H1 (cell line): ENCODE results near the gene AGPAT3. TPM values are rescaled to one million over a fixed set of nuclear protein-coding genes. Genes with fewer than 3 reads are reported as not detected.

Source experiments
- CTCF ChIA-PET: fragments of 300-600 bp; sonication (Branson Sonifier 250); formaldehyde crosslinking; loops from one replicate; lab custom pipeline; 2021; ENCODE audit not compliant: partially characterized antibody; lab: Charles Lee
- POLR2A ChIA-PET: fragments of 300-600 bp; sonication (Branson Sonifier 250); formaldehyde crosslinking; loops from one replicate; lab custom pipeline; 2021; ENCODE audit warnings: inconsistent platforms; ENCODE audit not compliant: partially characterized antibody; lab: Charles Lee
- DNase-seq, 2 experiments: peaks; one replicate each; pipeline versions ENCODE4 v3.0.0 to v3.0.0-alpha.2; 2010 to 2022; ENCODE audit warnings: low spot score in 2 of 2, low read depth in 1 of 2, mixed read lengths in 1 of 2
- FAIRE-seq: peaks from 2 replicates; lab custom pipeline; 2011; peaks lifted over from hg19 to GRCh38; lab: Jason Lieb, UNC
- H2AFZ ChIP-seq: 2 replicates; pipeline ENCODE4 v1.8.1; 2012; ENCODE audit warnings: low read length, inconsistent platforms
- H2AK5ac ChIP-seq: 2 replicates; pipeline ENCODE4 v1.6.1; 2013; ENCODE audit warnings: low read depth, low read length
- H2BK120ac ChIP-seq: replicated peaks from 2 replicates; pipeline ENCODE3; 2013; ENCODE audit warnings: low read depth, low read length, inconsistent platforms
- H2BK12ac ChIP-seq: 2 replicates; pipeline ENCODE4 v1.6.1; 2013; ENCODE audit warnings: low read depth, low read length
- H2BK15ac ChIP-seq: 2 replicates; pipeline ENCODE4 v1.6.1; 2013; ENCODE audit warnings: low read length
- H2BK20ac ChIP-seq: 2 replicates; pipeline ENCODE4 v1.6.1; 2013; ENCODE audit warnings: low read length
- H2BK5ac ChIP-seq: 2 replicates; pipeline ENCODE4 v1.6.1; 2013; ENCODE audit warnings: low read depth, low read length
- H3K14ac ChIP-seq: 2 replicates; pipeline ENCODE4 v1.6.1; 2013; ENCODE audit warnings: inconsistent platforms; ENCODE audit not compliant: insufficient read length
- H3K18ac ChIP-seq: 2 replicates; pipeline ENCODE4 v1.6.1; 2013; ENCODE audit warnings: low read length; ENCODE audit errors: extremely low read depth
- H3K23ac ChIP-seq: 2 replicates; pipeline ENCODE4 v1.6.1; 2013; ENCODE audit warnings: inconsistent platforms; ENCODE audit not compliant: insufficient read length
- H3K23me2 ChIP-seq: 2 replicates; pipeline ENCODE4 v1.6.1; 2013; ENCODE audit warnings: low read depth, low read length
- H3K27ac ChIP-seq: 2 replicates; pipeline ENCODE4 v1.6.1; 2011; ENCODE audit warnings: low read depth, low read length, inconsistent platforms
- H3K27me3 ChIP-seq, 4 experiments: replicated peaks in 1 of 4; 1 replicate in 1 of 4; 2 replicates in 3 of 4; pipeline versions ENCODE4 v1.6.1 to v1.8.1; 2011 to 2013; ENCODE audit warnings: low read length in 3 of 4, mild to moderate bottlenecking in 3 of 4, inconsistent platforms in 2 of 4, mixed read lengths in 2 of 4, moderate library complexity in 1 of 4; ENCODE audit not compliant: control insufficient read depth in 3 of 4, insufficient read depth in 3 of 4; ENCODE audit errors: extremely low read depth in 1 of 4
- H3K36me3 ChIP-seq, 4 experiments: 2 replicates each; pipeline versions ENCODE4 v1.6.1 to v1.8.1; 2011 to 2013; ENCODE audit warnings: mild to moderate bottlenecking in 4 of 4, low read length in 3 of 4, moderate library complexity in 2 of 4, control low read depth in 1 of 4, inconsistent platforms in 1 of 4; ENCODE audit not compliant: insufficient read depth in 4 of 4, control insufficient read depth in 2 of 4
- H3K4ac ChIP-seq: replicated peaks from 2 replicates; pipeline ENCODE3; 2013; ENCODE audit warnings: low read length, low read depth, mixed read lengths, inconsistent platforms; ENCODE audit not compliant: insufficient read length
- H3K4me1 ChIP-seq, 4 experiments: replicated peaks in 1 of 4; 1 replicate in 1 of 4; 2 replicates in 3 of 4; pipeline versions ENCODE4 v1.6.1 to v1.8.1; 2011 to 2013; ENCODE audit warnings: low read length in 3 of 4, inconsistent platforms in 2 of 4, mixed read lengths in 1 of 4; ENCODE audit not compliant: insufficient read depth in 4 of 4, control insufficient read depth in 3 of 4
- H3K4me2 ChIP-seq, 2 experiments: 2 replicates each; pipeline versions ENCODE4 v1.6.1 to v1.8.1; 2011 to 2013; ENCODE audit warnings: low read depth in 2 of 2, low read length in 2 of 2, control low read depth in 1 of 2, inconsistent platforms in 1 of 2, mild to moderate bottlenecking in 1 of 2; ENCODE audit not compliant: insufficient read depth in 1 of 2
- H3K4me3 ChIP-seq, 4 experiments: fragments of 200-600, 300-600 bp in 1 of 4; sonication (generic), shearing (Covaris generic), sonication (Bioruptor Twin) in 1 of 4; 2 replicates each; pipeline versions ENCODE4 v1.5.1 to v1.8.1; 2011 to 2016; ENCODE audit warnings: low read length in 4 of 4, low read depth in 3 of 4, control low read depth in 2 of 4, inconsistent platforms in 2 of 4, mild to moderate bottlenecking in 2 of 4, mixed read lengths in 1 of 4, moderate library complexity in 1 of 4; ENCODE audit not compliant: insufficient read depth in 2 of 4; ENCODE audit errors: extremely low read depth in 1 of 4
- H3K56ac ChIP-seq: replicated peaks from 2 replicates; pipeline ENCODE3; 2013; ENCODE audit warnings: low read depth, mild to moderate bottlenecking, mixed read lengths, low read length, inconsistent platforms; ENCODE audit not compliant: insufficient read length
- H3K79me1 ChIP-seq: 2 replicates; pipeline ENCODE4 v1.6.1; 2013; ENCODE audit warnings: low read depth, low read length, control low read depth
- H3K79me2 ChIP-seq, 2 experiments: 2 replicates each; pipeline versions ENCODE4 v1.6.1 to v1.8.1; 2012 to 2013; ENCODE audit warnings: low read length in 2 of 2, mild to moderate bottlenecking in 2 of 2, inconsistent platforms in 1 of 2; ENCODE audit not compliant: insufficient read depth in 2 of 2, control insufficient read depth in 1 of 2
- H3K9ac ChIP-seq, 4 experiments: replicated peaks in 1 of 4; 1 replicate in 1 of 4; 2 replicates in 3 of 4; pipeline versions ENCODE4 v1.6.1 to v1.8.1; 2011 to 2013; ENCODE audit warnings: low read depth in 3 of 4, low read length in 3 of 4, control low read depth in 2 of 4, mild to moderate bottlenecking in 2 of 4, moderate library complexity in 2 of 4, inconsistent platforms in 1 of 4; ENCODE audit errors: extremely low read depth in 1 of 4
- H3K9me3 ChIP-seq, 2 experiments: 2 replicates each; pipeline versions ENCODE4 v1.6.1 to v1.8.1; 2012 to 2013; ENCODE audit warnings: mild to moderate bottlenecking in 2 of 2, moderate library complexity in 2 of 2, control low read depth in 1 of 2, inconsistent platforms in 1 of 2, low read depth in 1 of 2, low read length in 1 of 2, mixed read lengths in 1 of 2; ENCODE audit not compliant: insufficient read depth in 2 of 2
- H4K20me1 ChIP-seq, 2 experiments: replicated peaks in 1 of 2; 2 replicates each; pipeline versions ENCODE3 to v1.8.1; 2011 to 2013; ENCODE audit warnings: inconsistent platforms in 2 of 2, low read length in 2 of 2, mild to moderate bottlenecking in 1 of 2; ENCODE audit not compliant: insufficient read depth in 2 of 2, control insufficient read depth in 1 of 2
- H4K5ac ChIP-seq: 2 replicates; pipeline ENCODE4 v1.6.1; 2013; ENCODE audit warnings: low read length, low read depth, mixed read lengths, inconsistent platforms; ENCODE audit not compliant: insufficient read length
- H4K8ac ChIP-seq: 2 replicates; pipeline ENCODE4 v1.8.0; 2013; ENCODE audit warnings: mild to moderate bottlenecking, moderate library complexity, low read length, inconsistent platforms; ENCODE audit not compliant: insufficient read depth; ENCODE audit errors: extremely low read depth
- H4K91ac ChIP-seq: replicated peaks from 2 replicates; pipeline ENCODE3; 2013; ENCODE audit warnings: low read length, mixed read lengths, inconsistent platforms; ENCODE audit not compliant: insufficient read length
- ASH2L ChIP-seq: fragments of 200-600, 300-600 bp; sonication (generic); IDR thresholded peaks from one replicate; pipeline ENCODE4 v1.7.1; 2017; ENCODE audit warnings: low read length
- CEBPB ChIP-seq: IDR thresholded peaks from 2 replicates; pipeline ENCODE4 v1.6.1; 2012; ENCODE audit warnings: low read depth, low read length
- EGR1 ChIP-seq: IDR thresholded peaks from 2 replicates; pipeline ENCODE4 v1.6.1; 2011; ENCODE audit warnings: low read depth, low read length, borderline replicate concordance
- FOSL1 ChIP-seq: IDR thresholded peaks from 2 replicates; pipeline ENCODE4 v1.6.1; 2011; ENCODE audit warnings: mild to moderate bottlenecking, low read depth, low read length, moderate library complexity; ENCODE audit not compliant: insufficient read depth
- KDM1A ChIP-seq: fragments of 200-600, 300-600 bp; sonication (generic); IDR thresholded peaks from 2 replicates; pipeline ENCODE4 v1.7.1; 2016; ENCODE audit warnings: mild to moderate bottlenecking, low read length, borderline replicate concordance
- POLR2AphosphoS5 ChIP-seq: IDR thresholded peaks from 2 replicates; pipeline ENCODE4 v1.6.1; 2011; ENCODE audit warnings: low read depth, low read length
- RNF2 ChIP-seq: fragments of 200-900, 300-1000 bp; sonication (generic); IDR thresholded peaks from 2 replicates; pipeline ENCODE4 v1.7.1; 2016; ENCODE audit warnings: borderline replicate concordance, low read depth, mild to moderate bottlenecking, antibody characterized with exemption, low read length; ENCODE audit not compliant: poor library complexity, severe bottlenecking; ENCODE audit errors: missing control alignments
- RXRA ChIP-seq: IDR thresholded peaks from 2 replicates; pipeline ENCODE4 v1.6.1; 2011; ENCODE audit warnings: low read depth, mild to moderate bottlenecking, low read length, moderate library complexity; ENCODE audit not compliant: insufficient read depth
- SIN3A ChIP-seq, 2 experiments: IDR thresholded peaks in 1 of 2; conservative IDR thresholded peaks in 1 of 2; 2 replicates each; pipeline ENCODE4 v1.6.1; 2011 to 2012; ENCODE audit warnings: low read length in 2 of 2, improper control_type of control experiment in 1 of 2, low read depth in 1 of 2, mild to moderate bottlenecking in 1 of 2
- TAF1 ChIP-seq: IDR thresholded peaks from 2 replicates; pipeline ENCODE4 v1.6.1; 2011; ENCODE audit warnings: mild to moderate bottlenecking, low read depth, low read length
- WGBS, 2 experiments: shearing (Covaris generic) in 1 of 2; methylation state at CpG; one replicate each; pipeline versions ENCODE4 v1.1.6 to v1.1.7; 2013 to 2015; ENCODE audit warnings: low lambda C conversion rate in 2 of 2, mixed read lengths in 2 of 2, inconsistent platforms in 1 of 2, low coverage in 1 of 2, missing lambda C conversion rate in 1 of 2; ENCODE audit not compliant: insufficient replicate concordance in 2 of 2, insufficient coverage in 1 of 2, insufficient read length in 1 of 2; ENCODE audit errors: extremely low coverage in 1 of 2, missing lambda C conversion rate in 1 of 2; 5-methylcytosine and 5-hydroxymethylcytosine counted together
- polyA plus RNA-seq, 7 experiments: library from polyadenylated mRNA; depleted of rRNA in 3 of 7; stranded (reverse) in 5 of 7; unstranded in 2 of 7; fragments of >200 nt in 5 of 7; fragments of 200-250 nt in 2 of 7; gene quantifications; 1 replicate in 5 of 7; 2 replicates in 1 of 7; 4 replicates in 1 of 7; pipeline versions ENCODE4 v1.2.1 to v1.2.3, GENCODE V29; 2011 to 2013; ENCODE audit warnings: missing spikeins in 2 of 7, mixed read lengths in 2 of 7
- total RNA-seq: library from RNA; stranded (reverse); fragmentation: NEBNext Ultra II Directional; extraction: Animal tissue kit (Norgen Biotek cat#: 25700); gene quantifications from 2 replicates; pipeline ENCODE4 v1.2.1, GENCODE V29; 2021
- TF ChIP-seq, protein P1 (sequence below): IDR thresholded peaks from 2 replicates; pipeline ENCODE4 v1.6.1; 2012; ENCODE audit warnings: low read length, inconsistent platforms

Gene AGPAT3
- total and polyA plus RNA-seq, 2 of the 8 experiments (the other 6 are each of a cell fraction or from before 2014, with no cell fraction given): 5.8 to 7.3 TPM

DNA sequence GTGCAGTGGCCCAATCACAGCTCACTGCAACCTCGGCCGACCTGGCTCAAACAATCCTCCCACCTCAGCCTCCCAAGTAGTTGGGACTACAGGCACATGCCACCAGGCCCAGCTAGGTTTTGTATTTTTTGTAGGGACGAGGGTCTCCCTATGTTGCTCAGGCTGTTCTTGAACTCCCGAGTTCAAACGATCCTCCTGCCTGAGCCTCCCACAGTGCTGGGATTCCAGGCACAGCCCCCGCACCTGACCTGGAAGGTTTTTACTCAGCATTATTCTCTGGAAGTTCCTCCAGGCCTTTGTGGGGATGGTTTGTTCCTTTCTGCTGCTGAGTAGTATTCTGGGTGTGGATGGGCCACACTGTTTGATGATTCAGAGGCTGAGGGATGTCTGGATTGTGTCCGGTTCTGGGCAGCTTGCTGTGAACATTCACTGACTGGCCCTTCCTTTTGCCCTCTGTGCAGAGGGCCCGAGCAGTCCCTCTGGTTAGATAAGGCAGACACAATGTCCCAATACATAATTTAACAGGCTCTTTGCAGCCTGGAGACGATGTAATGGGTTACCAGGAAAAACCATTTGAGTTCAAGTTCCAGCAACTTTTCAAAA is 141.1 kb downstream of the AGPAT3 start:
- no peak overlapping the region for H2BK120ac ChIP-seq
- H3K4me2 ChIP-seq: no peak overlapping the region
- no peak for FAIRE-seq
- POLR2A ChIA-PET: interaction anchor here (0.6 to 1.3 kb wide), 2 partner anchors 9 to 39 kb away, joined by 3 to 4 read pairs; no protein-coding TSS in a partner anchor
- no peak for TF ChIP-seq FOSL1
- no peak for TF ChIP-seq RXRA
- TF ChIP-seq, protein P1, sequence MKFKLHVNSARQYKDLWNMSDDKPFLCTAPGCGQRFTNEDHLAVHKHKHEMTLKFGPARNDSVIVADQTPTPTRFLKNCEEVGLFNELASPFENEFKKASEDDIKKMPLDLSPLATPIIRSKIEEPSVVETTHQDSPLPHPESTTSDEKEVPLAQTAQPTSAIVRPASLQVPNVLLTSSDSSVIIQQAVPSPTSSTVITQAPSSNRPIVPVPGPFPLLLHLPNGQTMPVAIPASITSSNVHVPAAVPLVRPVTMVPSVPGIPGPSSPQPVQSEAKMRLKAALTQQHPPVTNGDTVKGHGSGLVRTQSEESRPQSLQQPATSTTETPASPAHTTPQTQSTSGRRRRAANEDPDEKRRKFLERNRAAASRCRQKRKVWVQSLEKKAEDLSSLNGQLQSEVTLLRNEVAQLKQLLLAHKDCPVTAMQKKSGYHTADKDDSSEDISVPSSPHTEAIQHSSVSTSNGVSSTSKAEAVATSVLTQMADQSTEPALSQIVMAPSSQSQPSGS: no peak
- TF ChIP-seq POLR2AphosphoS5: no peak
- TF ChIP-seq RNF2: no peak
- no peak for TF ChIP-seq CEBPB
- TF ChIP-seq KDM1A: no peak
- TF ChIP-seq SIN3A (conservative IDR thresholded peaks at IDR 0.05 in 1 of 2, IDR thresholded peaks at IDR 0.05 in 1 of 2; ENCODE audit: low read depth in 1 of 2, low read length in 2 of 2): no peak
- TF ChIP-seq ASH2L: no peak
- TF ChIP-seq TAF1: no peak
- no peak for TF ChIP-seq EGR1
- TF ChIP-seq, all 59 proteins: peak for 0
- no peak overlapping the region for H3K18ac ChIP-seq
- no peak overlapping the region for H2AK5ac ChIP-seq
- no peak overlapping the region for H2BK5ac ChIP-seq
- DNase-seq: no peak
- no peaks in the 10 kb centered on the region for H3K27me3 ChIP-seq
- H2AFZ ChIP-seq: no peak overlapping the region
- H3K79me1 ChIP-seq: no peaks in the 10 kb centered on the region
- no peak overlapping the region for H3K14ac ChIP-seq
- no peak overlapping the region for H4K5ac ChIP-seq
- 83% methylated on average over 9 of the region's 9 CpGs; no CpG with 5 or more reads in 1 of the 2 experiments for WGBS, 2 experiments
- H3K4me1 ChIP-seq: peaks cover 3 to 8% (median 4%) of the 10 kb centered on the region in 4 experiments; a peak in 5 of 7 replicates
- H2BK15ac ChIP-seq: no peak overlapping the region
- no peak overlapping the region for H4K91ac ChIP-seq
- peak overlapping the region; percentile 43; the same call in 1 of the 2 replicates for H2BK12ac ChIP-seq
- H3K9me3 ChIP-seq: no peaks in the 10 kb centered on the region
- H3K23me2 ChIP-seq: 0 out of 2 replicates have a peak, but pooled peaks cover 2% of the 10 kb centered on the region
- no peak overlapping the region for H3K4me3 ChIP-seq
- H3K4ac ChIP-seq: no peak overlapping the region
- H3K9ac ChIP-seq: no peak overlapping the region
- no peak overlapping the region for H3K56ac ChIP-seq
- H3K36me3 ChIP-seq: no peaks in the 10 kb centered on the region
- no peak overlapping the region for H4K8ac ChIP-seq
- no peaks in the 10 kb centered on the region for H4K20me1 ChIP-seq
- CTCF ChIA-PET: interaction anchor here (1.3 kb wide), 1 partner anchor 11 kb away, joined by 3 read pairs; no protein-coding TSS in a partner anchor
- H3K27ac ChIP-seq: no peak overlapping the region
- H2BK20ac ChIP-seq: no peak overlapping the region
- no peak overlapping the region for H3K23ac ChIP-seq
- H3K79me2 ChIP-seq: no peaks in the 10 kb centered on the region
